GM04504 (cell line): ENCODE measurements around the gene PRAMEF25.
"Not testable (repeated sequence)": the region's sequence is repeated elsewhere in the genome, so short reads cannot be mapped to it uniquely, and the experiment has no call there.

ENCODE experiments used
- DNase-seq: peaks from one replicate; pipeline ENCODE4 v3.0.0-alpha.2; 2012; ENCODE audit warnings: low read depth

The PRAMEF25 gene

GRCh38 chr1:13070474-13070873, at the start of gene PRAMEF25:
PRAMEF25 (plus strand) TSS chr1:13070774; CDS start chr1:13073694, 2,920 bp downstream.
- DNase-seq = not testable (repeated sequence)

- DNase-seq = not testable (repeated sequence)
Observed at GRCh38 chr1:13056475-13056874, 14.1 kb upstream of the PRAMEF25 start, which contains the start of gene PRAMEF27. PRAMEF27 (minus strand) TSS chr1:13056575; CDS start chr1:13053659, 2,916 bp downstream.

- DNase-seq = not testable (repeated sequence)
Observed at GRCh38 chr1:13116754-13117153, 46.2 kb downstream of the PRAMEF25 start, which contains the start of gene HNRNPCL2. HNRNPCL2 (minus strand) TSS chr1:13116854; CDS start chr1:13116400, 454 bp downstream.
